Measurements from ENCODE around the gene AHR. TPM values are rescaled to one million over a fixed set of nuclear protein-coding genes. Genes with fewer than 3 reads are reported as not detected.

AHR gene
- total RNA-seq, 1 donor from 2014 or later: 73.9 TPM

- no peak for TF ChIP-seq CTCF (IDR thresholded peaks at IDR 0.05; ENCODE audit: unreplicated experiment)
- Mint-ChIP-seq H3K9me3 (ENCODE audit: unreplicated experiment) (no peaks in the 10 kb centered on the region), H3K4me3 (ENCODE audit: unreplicated experiment) (no peak overlapping the region), H3K27ac (ENCODE audit: unreplicated experiment) (no peak overlapping the region), H3K27me3 (ENCODE audit: unreplicated experiment) (peaks cover 1% of the 10 kb centered on the region), H3K4me1 (ENCODE audit: unreplicated experiment) (no peaks in the 10 kb centered on the region), H3K36me3 (ENCODE audit: low read depth, unreplicated experiment) (peaks cover 36% of the 10 kb centered on the region)
- DNase-seq (ENCODE audit: low spot score): no peak
These were observed 56.6 kb downstream of the AHR start for GRCh38 chr7:17355050-17355449.

GRCh38 chr7:17357952-17358351 lies 59.5 kb downstream of the AHR start:
- H3K9me3 Mint-ChIP-seq (ENCODE audit: unreplicated experiment): no peaks in the 10 kb centered on the region
- H3K4me3 Mint-ChIP-seq (ENCODE audit: unreplicated experiment): no peak overlapping the region
- H3K27me3 Mint-ChIP-seq (ENCODE audit: unreplicated experiment): peaks cover 6% of the 10 kb centered on the region
- H3K27ac Mint-ChIP-seq (ENCODE audit: unreplicated experiment): no peak overlapping the region
- H3K4me1 Mint-ChIP-seq (ENCODE audit: unreplicated experiment): no peaks in the 10 kb centered on the region
- H3K36me3 Mint-ChIP-seq (ENCODE audit: low read depth, unreplicated experiment): peaks cover 21% of the 10 kb centered on the region
- TF ChIP-seq CTCF (IDR thresholded peaks at IDR 0.05; ENCODE audit: unreplicated experiment): no peak
- DNase-seq (ENCODE audit: low spot score): no peak

GRCh38 chr7:17359610-17360009 lies 61.2 kb downstream of the AHR start:
- Mint-ChIP-seq H3K4me1 (ENCODE audit: unreplicated experiment) (no peaks in the 10 kb centered on the region), H3K27me3 (ENCODE audit: unreplicated experiment) (peaks cover 6% of the 10 kb centered on the region), H3K27ac (ENCODE audit: unreplicated experiment) (no peak overlapping the region), H3K4me3 (ENCODE audit: unreplicated experiment) (no peak overlapping the region), H3K36me3 (ENCODE audit: low read depth, unreplicated experiment) (peaks cover 17% of the 10 kb centered on the region), H3K9me3 (ENCODE audit: unreplicated experiment) (no peaks in the 10 kb centered on the region)
- no peak for TF ChIP-seq CTCF (IDR thresholded peaks at IDR 0.05; ENCODE audit: unreplicated experiment)
- no peak for DNase-seq (ENCODE audit: low spot score)

GRCh38 chr7:17362439-17363105 lies 64.1 kb downstream of the AHR start:
- no peak for DNase-seq (ENCODE audit: low spot score)
- H3K9me3 Mint-ChIP-seq (ENCODE audit: unreplicated experiment): no peaks in the 10 kb centered on the region
- H3K4me1 Mint-ChIP-seq (ENCODE audit: unreplicated experiment): no peaks in the 10 kb centered on the region
- H3K4me3 Mint-ChIP-seq (ENCODE audit: unreplicated experiment): no peak overlapping the region
- peaks cover 5% of the 10 kb centered on the region for H3K27me3 Mint-ChIP-seq (ENCODE audit: unreplicated experiment)
- peaks cover 8% of the 10 kb centered on the region for H3K36me3 Mint-ChIP-seq (ENCODE audit: low read depth, unreplicated experiment)
- no peak overlapping the region for H3K27ac Mint-ChIP-seq (ENCODE audit: unreplicated experiment)
- no peak for TF ChIP-seq CTCF (IDR thresholded peaks at IDR 0.05; ENCODE audit: unreplicated experiment)

- peaks cover 5% of the 10 kb centered on the region for H3K27me3 Mint-ChIP-seq (ENCODE audit: unreplicated experiment)
- no peaks in the 10 kb centered on the region for H3K9me3 Mint-ChIP-seq (ENCODE audit: unreplicated experiment)
- no peak overlapping the region for H3K27ac Mint-ChIP-seq (ENCODE audit: unreplicated experiment)
- TF ChIP-seq CTCF (IDR thresholded peaks at IDR 0.05; ENCODE audit: unreplicated experiment): no peak
- H3K4me3 Mint-ChIP-seq (ENCODE audit: unreplicated experiment): no peak overlapping the region
- H3K4me1 Mint-ChIP-seq (ENCODE audit: unreplicated experiment): no peaks in the 10 kb centered on the region
- peaks cover 5% of the 10 kb centered on the region for H3K36me3 Mint-ChIP-seq (ENCODE audit: low read depth, unreplicated experiment)
- no peak for DNase-seq (ENCODE audit: low spot score)
These were observed 66.2 kb downstream of the AHR start for GRCh38 chr7:17364671-17365070.

Measured in endothelial cell (in vitro differentiated cells).